Measurements from ENCODE around the gene SERPINA10. TPM values are rescaled to one million over a fixed set of nuclear protein-coding genes. Genes with fewer than 3 reads are reported as not detected.

SERPINA10 gene
- not detected for total RNA-seq

- DNase-seq: no peak
Observed at GRCh38 chr14:94292872-94293577, at the start of gene SERPINA10. Gene SERPINA10 (minus strand): TSS chr14:94293268. CDS start chr14:94290593, 2,675 bp downstream.

- no peak for DNase-seq
Observed at GRCh38 chr14:94342334-94342934, 49.4 kb upstream of the SERPINA10 start.

GRCh38 chr14:94341656-94342333, 48.7 kb upstream of the SERPINA10 start:
- DNase-seq: no peak

- DNase-seq: no peak
Observed at GRCh38 chr14:94340533-94340932, 47.5 kb upstream of the SERPINA10 start.

GRCh38 chr14:94338023-94338422, 45.0 kb upstream of the SERPINA10 start:
- DNase-seq: no peak

GRCh38 chr14:94337274-94337673, 44.2 kb upstream of the SERPINA10 start:
- DNase-seq: no peak

- no peak for DNase-seq
Observed at GRCh38 chr14:94334872-94335271, 41.8 kb upstream of the SERPINA10 start.

GRCh38 chr14:94332587-94332986, 39.5 kb upstream of the SERPINA10 start:
- no peak for DNase-seq

GRCh38 chr14:94332063-94332583, 39.1 kb upstream of the SERPINA10 start:
- no peak for DNase-seq

GRCh38 chr14:94331462-94331861, 38.4 kb upstream of the SERPINA10 start:
- DNase-seq: no peak

- no peak for DNase-seq
Observed at GRCh38 chr14:94330857-94331256, 37.8 kb upstream of the SERPINA10 start.

- no peak for DNase-seq
Observed at GRCh38 chr14:94330432-94330831, 37.4 kb upstream of the SERPINA10 start.

- DNase-seq: no peak
Observed at GRCh38 chr14:94329857-94330256, 36.8 kb upstream of the SERPINA10 start.

GRCh38 chr14:94328196-94328595, 35.1 kb upstream of the SERPINA10 start:
- no peak for DNase-seq

GRCh38 chr14:94322648-94323570, 29.8 kb upstream of the SERPINA10 start, which contains the start of gene SERPINA6:
Gene SERPINA6 (minus strand): TSS chr14:94323336. CDS start chr14:94314648, 8,688 bp downstream.
- DNase-seq: no peak

- DNase-seq: no peak
Observed at GRCh38 chr14:94321421-94322271, 28.6 kb upstream of the SERPINA10 start.

GRCh38 chr14:94320243-94320642, 27.2 kb upstream of the SERPINA10 start:
- DNase-seq: no peak

- no peak for DNase-seq
Observed at GRCh38 chr14:94317259-94317658, 24.2 kb upstream of the SERPINA10 start.

GRCh38 chr14:94316692-94317091, 23.6 kb upstream of the SERPINA10 start:
- no peak for DNase-seq

- DNase-seq: no peak
Observed at GRCh38 chr14:94314890-94315289, 21.8 kb upstream of the SERPINA10 start.

- no peak for DNase-seq
Observed at GRCh38 chr14:94313991-94314655, 21.1 kb upstream of the SERPINA10 start.
